Lung (tissue), 12 donors: ENCODE data around the gene TTLL1. TPM values are rescaled to one million over a fixed set of nuclear protein-coding genes. Genes with fewer than 3 reads are reported as not detected.
A peak's percentile ranks its signal among the peaks of the same experiment; 100 is the strongest.

Source experiments
- ATAC-seq: fragments of 200-7000 bp; cut with Tn5 transposase; one replicate; pipeline ENCODE4 v1.9.1; 2020; ENCODE audit warnings: moderate number of reproducible peaks; ENCODE audit not compliant: insufficient read depth, low FRiP score
- DNase-seq, 3 donors: peaks; one replicate each; pipeline ENCODE4 v3.0.0-alpha.2; 2013 to 2017
- H3K27ac ChIP-seq, 2 donors: one replicate each; pipeline ENCODE4 v1.5.1; 2013; ENCODE audit warnings: mild to moderate bottlenecking in 2 of 2, moderate library complexity in 2 of 2, control low read depth in 1 of 2, inconsistent platforms in 1 of 2, low read depth in 1 of 2, low read length in 1 of 2
- H3K27me3 ChIP-seq, 3 donors: one replicate each; pipeline ENCODE4 v1.5.1; 2013; ENCODE audit warnings: low read length in 2 of 3; ENCODE audit not compliant: control insufficient read depth in 3 of 3, insufficient read depth in 3 of 3
- H3K36me3 ChIP-seq, 4 donors: one replicate each; pipeline ENCODE4 v1.5.1; 2013; ENCODE audit warnings: low read length in 4 of 4, mild to moderate bottlenecking in 1 of 4, moderate library complexity in 1 of 4; ENCODE audit not compliant: control insufficient read depth in 4 of 4, insufficient read depth in 4 of 4
- H3K4me1 ChIP-seq, 5 donors: one replicate each; pipeline ENCODE4 v1.5.1; 2013; ENCODE audit warnings: low read length in 5 of 5, mild to moderate bottlenecking in 2 of 5, moderate library complexity in 1 of 5; ENCODE audit not compliant: control insufficient read depth in 5 of 5, insufficient read depth in 5 of 5
- H3K4me3 ChIP-seq: one replicate; pipeline ENCODE4 v1.5.1; 2013; ENCODE audit warnings: mild to moderate bottlenecking, control low read depth, moderate library complexity
- H3K9ac ChIP-seq, 2 donors: one replicate each; pipeline ENCODE4 v1.5.1; 2013; ENCODE audit warnings: low read length in 2 of 2, control low read depth in 1 of 2; ENCODE audit not compliant: insufficient read depth in 1 of 2
- H3K9me3 ChIP-seq, 4 donors: one replicate each; pipeline ENCODE4 v1.5.1; 2013; ENCODE audit warnings: low read length in 3 of 4, mild to moderate bottlenecking in 1 of 4, moderate library complexity in 1 of 4; ENCODE audit not compliant: control insufficient read depth in 4 of 4, insufficient read depth in 3 of 4
- CTCF ChIP-seq: IDR thresholded peaks from 2 replicates; pipeline ENCODE4 v1.5.1; 2012; ENCODE audit warnings: mild to moderate bottlenecking; ENCODE audit errors: control extremely low read depth, extremely low read depth
- WGBS, 2 donors: extraction: QIAGEN DNeasy Blood & Tissue Kit; methylation state at CpG; one replicate each; pipeline ENCODE4 v1.1.7; 2013; 5-methylcytosine and 5-hydroxymethylcytosine counted together
- polyA plus RNA-seq, 2 donors: library from polyadenylated mRNA; stranded (reverse); fragments of 200-250 nt; gene quantifications; one replicate each; pipeline ENCODE4 v1.2.1, GENCODE V29; 2013
- total RNA-seq, 2 donors: library from RNA; depleted of rRNA in 1 of 2; stranded (reverse); fragments of >200 nt in 1 of 2; gene quantifications; one replicate each; pipeline ENCODE4 v1.2.1, GENCODE V29; 2014 to 2021
- donor health status: control.
- donor health status: control.
- donor health status: Bipolar disorder and iron deficiency.
- donor health status: healthy.
- donor health status: DM: yes; HTN: yes; CAD: no.

The TTLL1 gene
- total and polyA plus RNA-seq, 4 donors = 3.8 to 8.0 (median 5.6) TPM

DNA sequence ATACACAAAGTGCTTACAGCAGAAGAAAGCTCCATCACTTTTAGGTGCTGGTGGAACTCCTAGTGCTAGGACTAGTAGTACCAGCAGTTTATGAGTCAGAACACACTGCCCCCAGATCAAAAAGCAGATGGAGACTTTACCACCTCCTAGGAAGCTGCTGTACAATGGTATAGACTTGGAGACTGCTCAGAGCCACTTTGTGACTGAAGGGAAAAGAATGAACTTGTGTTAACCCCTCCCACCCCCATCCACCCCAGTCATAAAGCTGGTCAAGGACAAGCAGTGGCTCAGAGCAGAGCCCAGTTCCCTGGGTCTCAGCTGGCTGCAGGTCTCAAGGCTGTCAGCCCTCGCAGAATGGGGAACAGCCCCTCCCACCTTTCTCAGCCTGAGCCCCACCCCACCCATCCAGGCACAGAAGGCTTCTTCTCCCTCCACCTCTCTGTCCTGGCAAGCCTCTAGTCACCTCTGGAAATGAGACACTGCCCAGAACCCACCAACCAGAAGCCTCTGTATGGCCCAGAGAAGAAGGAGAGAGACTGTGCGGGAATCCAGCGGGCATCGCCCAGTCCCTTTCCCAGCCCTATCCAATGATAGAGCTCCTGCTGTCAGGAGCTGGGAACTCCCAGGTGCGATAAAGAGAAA is 98.1 kb downstream of the TTLL1 start:
- TF ChIP-seq CTCF = no peak
- no peaks in the 10 kb centered on the region for H3K9me3 ChIP-seq
- DNase-seq (no peak), ATAC-seq (no peak)
- H3K27ac ChIP-seq = no peak overlapping the region
- H3K4me1 ChIP-seq = peaks cover 15 to 33% (median 29%) of the 10 kb centered on the region in 5 donors
- no peaks in the 10 kb centered on the region for H3K36me3 ChIP-seq
- no peak overlapping the region for H3K9ac ChIP-seq
- no peaks in the 10 kb centered on the region for H3K27me3 ChIP-seq
- H3K4me3 ChIP-seq = no peak overlapping the region
- 69 to 87% methylated on average over 5 of the region's 5 CpGs for WGBS, 2 donors

- Histone ChIP-seq H3K9ac (no peak overlapping the region), H3K36me3 (peaks cover 0 to 1% (median 0%) of the 10 kb centered on the region in 4 donors), H3K27me3 (no peaks in the 10 kb centered on the region), H3K9me3 (no peaks in the 10 kb centered on the region), H3K4me3 (no peak overlapping the region), H3K4me1 (peaks cover 11 to 31% (median 28%) of the 10 kb centered on the region in 5 donors), H3K27ac (peak overlapping the region in 1 of 2 donors; percentile 5)
- 70 to 73% methylated on average over 9 of the region's 9 CpGs for WGBS, 2 donors
- ATAC-seq (no peak), DNase-seq (peak in 1 of 3 donors; percentile 39)
- no peak for TF ChIP-seq CTCF
These were observed 98.9 kb downstream of the TTLL1 start for GRCh38 chr22:42990131-42990838.

Other genes with a start within 250 kb of the TTLL1 start
- 10 to 100 TPM; 42.0 to 42.9 TPM for gene ARFGAP3, start 232.1 kb downstream of the TTLL1 start, total RNA-seq
- 10 to 100 TPM; 25.8 to 42.7 TPM for gene ARFGAP3, start 232.1 kb downstream of the TTLL1 start, polyA plus RNA-seq
- gene PACSIN2, start 74.2 kb downstream of the TTLL1 start, total RNA-seq = 100 to 1,000 TPM in 1 of 2 donors, 10 to 100 TPM in 1; 75.6 to 149 TPM
- 10 to 100 TPM; 40.3 to 92.5 TPM for gene PACSIN2, start 74.2 kb downstream of the TTLL1 start, polyA plus RNA-seq
- 1 to 10 TPM; 2.7 to 6.1 TPM for gene BIK, start 21.4 kb upstream of the TTLL1 start, total RNA-seq
- 1 to 10 TPM; 3.1 to 7.6 TPM for gene BIK, start 21.4 kb upstream of the TTLL1 start, polyA plus RNA-seq
- 10 to 100 TPM; 15.6 to 23.9 TPM for gene MCAT, start 54.0 kb upstream of the TTLL1 start, total RNA-seq
- 10 to 100 TPM; 19.9 to 22.1 TPM for gene MCAT, start 54.0 kb upstream of the TTLL1 start, polyA plus RNA-seq
- 100 to 1,000 TPM in 1 of 2 donors, 10 to 100 TPM in 1; 86.1 to 276 TPM for gene TSPO, start 62.2 kb upstream of the TTLL1 start, total RNA-seq
- gene TSPO, start 62.2 kb upstream of the TTLL1 start, polyA plus RNA-seq = 100 to 1,000 TPM; 292 to 707 TPM
- 10 to 100 TPM; 15.8 to 35.5 TPM for gene TTLL12, start 97.7 kb upstream of the TTLL1 start, total RNA-seq
- gene TTLL12, start 97.7 kb upstream of the TTLL1 start, polyA plus RNA-seq = 10 to 100 TPM; 20.0 to 30.7 TPM